Nucleus accumbens (tissue), 56 donors: Measurements from ENCODE around the gene UAP1.

Experiments used
- DNase-seq, 56 donors: peaks; one replicate each; lab custom pipeline; 2025; lab: John Stamatoyannopoulos, UW

Gene UAP1

DNA sequence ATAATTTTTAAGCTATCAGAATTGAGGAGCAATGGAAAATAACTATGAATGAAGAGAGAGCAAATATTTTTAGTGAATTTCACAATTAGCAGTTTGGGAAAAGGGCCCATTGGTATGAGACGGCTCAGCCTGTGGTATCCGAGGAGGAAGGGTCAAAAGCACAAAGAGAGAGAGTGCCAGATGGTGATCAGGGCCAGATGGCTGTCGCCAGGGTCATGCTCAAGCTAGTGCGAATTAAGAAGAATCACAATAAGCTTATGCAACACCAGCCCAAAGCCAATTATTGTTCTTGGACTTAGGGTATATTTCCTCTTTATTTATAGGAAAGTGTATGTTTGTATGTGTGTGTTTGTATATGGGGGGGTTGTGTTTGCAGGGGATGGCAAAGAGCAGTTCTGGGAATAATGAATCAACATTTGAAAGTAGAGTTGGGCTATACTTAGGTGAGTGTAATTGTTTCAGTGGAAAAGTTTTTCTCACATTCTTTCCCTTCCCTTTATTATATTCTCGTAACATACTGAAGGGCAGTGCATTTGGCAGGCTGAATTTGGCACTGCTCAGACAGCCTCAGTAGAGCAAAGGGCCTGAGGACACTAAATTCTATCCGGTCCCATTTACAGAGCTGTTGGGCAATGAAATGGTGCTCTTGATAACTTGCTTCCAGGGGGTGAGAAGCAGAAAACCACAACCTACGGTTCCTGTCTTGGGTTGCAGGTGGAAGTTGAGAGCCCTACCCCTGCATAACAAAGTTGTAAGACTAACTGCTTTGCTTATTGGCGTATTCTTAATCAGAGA lies 51.3 kb downstream of the UAP1 start:
- no peak for DNase-seq

DNA sequence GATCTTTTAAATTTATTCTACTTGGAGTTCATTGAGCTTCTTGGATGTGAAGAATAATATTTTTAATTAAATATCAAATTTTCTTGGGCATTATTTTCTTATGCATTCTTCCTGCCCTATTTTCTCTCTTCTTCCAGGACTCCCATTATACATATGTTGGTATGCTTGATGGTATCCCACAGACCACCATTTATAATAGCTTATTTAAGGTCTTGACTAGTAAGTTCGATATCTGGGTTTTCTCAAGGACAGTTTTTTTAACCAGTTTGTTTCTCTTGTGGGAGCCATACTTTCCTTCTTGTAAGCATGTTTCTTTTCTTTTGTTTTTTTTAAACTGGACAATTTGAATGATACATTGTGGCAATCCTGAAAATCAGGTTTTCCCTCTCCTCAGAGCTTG lies 55.3 kb downstream of the UAP1 start:
- DNase-seq: no peak

DNA sequence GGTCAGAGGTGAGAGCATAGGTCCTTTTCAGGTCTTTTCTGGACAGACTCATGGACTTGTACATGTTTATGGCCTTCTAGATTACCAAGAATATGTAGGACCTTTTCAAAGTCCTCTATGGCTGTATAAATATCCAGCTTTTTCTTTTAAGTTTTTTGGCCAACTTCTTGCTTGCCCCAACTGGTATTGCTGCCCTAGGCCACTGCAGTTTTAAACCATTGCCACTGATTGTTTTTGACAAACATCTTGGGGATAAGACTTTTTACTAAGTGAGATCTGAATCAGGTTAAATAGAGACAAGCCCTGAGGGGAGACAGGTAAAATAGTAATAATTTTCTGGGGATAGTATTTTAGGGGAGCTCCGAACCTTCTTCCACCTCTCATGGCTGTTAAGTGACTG lies 56.0 kb downstream of the UAP1 start:
- no peak for DNase-seq

DNA sequence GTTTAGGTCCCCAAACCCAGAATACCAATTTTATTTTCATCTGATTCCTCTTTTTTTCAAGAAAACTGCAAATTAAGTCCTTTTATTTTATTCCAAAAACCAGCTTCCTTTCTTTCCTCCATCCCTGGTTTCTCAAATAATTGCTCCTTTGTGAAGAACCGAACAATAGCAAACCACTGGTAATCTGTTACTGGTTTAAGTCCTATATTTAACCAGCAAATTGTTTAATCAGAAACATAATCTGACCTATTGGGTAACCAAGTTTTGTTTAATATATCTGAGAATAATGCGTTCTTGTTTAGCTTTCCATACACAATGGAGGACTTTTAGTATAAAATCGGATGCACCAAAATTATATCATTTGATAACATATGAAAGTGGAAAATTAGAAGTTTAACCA lies 57.6 kb downstream of the UAP1 start:
- DNase-seq: no peak

DNA sequence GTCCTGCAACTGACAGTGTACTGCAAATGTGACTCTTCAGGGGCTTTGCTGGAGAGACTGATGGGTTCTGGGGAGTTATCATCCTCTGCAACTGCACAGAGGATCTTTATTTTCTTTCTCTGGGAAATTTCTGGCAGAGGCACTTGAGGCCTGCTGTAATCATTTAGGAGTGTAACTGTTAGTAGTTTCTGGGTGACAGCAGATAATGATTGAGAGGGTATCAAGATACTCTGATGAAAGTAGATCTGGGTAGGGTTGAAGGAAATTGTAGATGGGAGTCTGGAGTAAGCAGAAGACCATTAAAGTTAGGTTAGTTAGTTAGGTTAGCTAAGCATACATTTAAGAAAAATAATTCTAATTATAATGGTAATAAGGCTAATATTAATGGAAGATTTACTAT lies 59.7 kb downstream of the UAP1 start:
- DNase-seq: no peak

DNA sequence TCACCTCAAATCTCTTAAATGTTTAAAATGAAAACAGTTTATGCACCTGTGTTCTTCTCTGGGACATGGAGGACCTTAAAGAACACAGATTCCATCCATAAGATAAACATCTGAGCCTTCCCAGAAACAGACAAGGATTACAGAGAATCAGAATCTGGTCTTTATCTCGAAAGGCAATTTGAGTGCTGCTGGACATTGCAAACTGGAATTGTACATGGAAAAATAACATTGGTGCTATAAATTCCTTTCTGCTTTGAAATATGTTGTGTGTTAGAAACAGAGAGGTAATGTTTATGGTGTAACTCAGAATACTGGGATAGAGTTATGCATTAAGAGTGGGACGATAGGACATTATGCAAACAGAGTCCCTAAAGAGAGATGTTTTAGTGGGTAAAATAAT lies 64.2 kb downstream of the UAP1 start:
- DNase-seq: no peak

DNA sequence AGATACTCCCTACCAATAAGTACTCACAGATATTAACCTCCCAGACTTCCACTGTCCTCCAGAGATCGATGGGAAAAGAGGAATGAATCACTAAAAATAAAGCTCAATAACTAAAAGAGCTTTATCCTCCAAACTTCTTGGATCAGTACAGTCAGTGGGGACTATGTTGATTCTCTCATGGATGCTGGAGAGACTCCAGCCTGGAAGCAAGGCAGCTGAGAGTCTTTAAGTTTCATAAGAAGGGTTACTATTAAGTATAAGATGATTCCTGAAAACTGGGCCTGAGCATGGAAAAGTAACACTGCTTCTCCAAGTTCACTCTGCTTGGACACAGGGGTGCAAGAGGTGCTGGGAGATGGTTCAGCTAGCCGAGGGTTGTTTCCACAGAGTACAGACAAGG lies 64.6 kb downstream of the UAP1 start:
- no peak for DNase-seq

DNA sequence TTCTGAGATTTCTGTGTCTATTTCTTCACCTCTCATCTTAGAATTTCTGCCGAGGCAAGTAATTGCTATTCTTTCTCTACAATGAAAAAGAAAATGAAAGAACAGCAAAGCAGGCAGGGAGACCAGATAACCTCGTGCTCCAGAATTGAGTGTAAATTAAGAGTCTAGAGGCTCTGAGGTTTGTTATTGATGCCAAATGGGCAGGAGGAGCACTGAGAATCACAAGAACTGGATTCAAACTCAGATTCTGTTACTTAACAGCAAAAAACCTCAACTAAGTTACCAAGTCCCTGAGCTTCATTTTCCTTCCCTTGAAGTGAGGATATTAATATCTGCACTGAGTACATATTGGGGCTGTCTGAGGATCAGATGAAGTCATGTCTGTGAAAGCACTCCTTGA lies 65.2 kb downstream of the UAP1 start:
- DNase-seq: no peak

DNA sequence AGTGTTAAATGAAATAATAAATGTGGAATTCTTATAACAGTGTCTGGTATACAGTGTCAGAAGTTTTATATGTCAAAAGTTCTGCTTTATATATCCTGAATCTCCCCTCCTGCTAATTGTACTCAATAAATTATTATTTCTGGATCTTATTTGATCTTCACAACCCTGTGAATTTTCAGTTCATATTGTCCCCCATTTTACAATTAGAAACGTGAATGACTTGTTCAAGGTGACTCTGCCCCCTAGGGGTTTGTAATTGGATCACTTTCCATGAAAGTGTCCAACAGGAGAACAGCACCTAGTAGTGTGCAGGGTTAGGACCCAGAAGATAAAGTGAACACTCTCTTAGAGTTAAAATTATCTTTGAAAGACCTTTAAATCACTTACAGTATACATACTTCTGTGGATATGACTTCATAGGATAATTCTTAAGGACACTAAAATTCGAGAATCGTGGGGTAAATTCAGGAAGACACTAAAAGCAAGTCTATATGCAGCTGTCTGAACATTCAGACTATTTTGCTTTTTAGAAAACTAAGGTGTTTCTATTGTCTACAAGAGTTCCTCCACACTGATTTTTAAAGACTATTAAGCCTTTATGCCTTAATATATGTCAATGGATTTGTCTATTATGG lies 66.3 kb downstream of the UAP1 start:
- no peak for DNase-seq

DNA sequence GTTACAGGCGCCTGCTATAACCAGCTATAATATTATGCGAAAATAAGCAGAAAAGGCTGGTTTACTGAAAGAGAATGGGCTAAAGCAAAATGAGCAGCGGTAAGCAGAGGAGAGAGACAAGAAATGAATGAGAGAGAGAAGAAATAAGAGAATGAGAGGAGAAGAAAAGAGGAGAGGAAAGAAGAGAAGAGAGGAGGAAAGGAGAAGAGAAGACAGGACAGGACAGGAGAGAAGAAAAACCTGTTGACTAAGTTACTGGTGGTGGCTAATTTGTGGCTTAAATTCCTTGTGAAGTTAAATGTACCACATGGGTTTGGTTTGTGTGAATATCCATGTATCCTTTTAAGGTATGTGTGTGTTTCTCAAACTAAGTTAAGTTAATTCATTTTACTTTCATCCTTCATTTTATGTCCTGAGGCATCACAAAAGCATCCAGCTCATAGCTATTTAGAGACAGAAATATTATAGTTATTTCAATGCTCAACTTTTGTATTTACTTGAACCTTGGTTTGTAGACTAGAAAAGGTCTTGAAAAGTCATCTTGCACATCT lies 67.6 kb downstream of the UAP1 start:
- DNase-seq: no peak

DNA sequence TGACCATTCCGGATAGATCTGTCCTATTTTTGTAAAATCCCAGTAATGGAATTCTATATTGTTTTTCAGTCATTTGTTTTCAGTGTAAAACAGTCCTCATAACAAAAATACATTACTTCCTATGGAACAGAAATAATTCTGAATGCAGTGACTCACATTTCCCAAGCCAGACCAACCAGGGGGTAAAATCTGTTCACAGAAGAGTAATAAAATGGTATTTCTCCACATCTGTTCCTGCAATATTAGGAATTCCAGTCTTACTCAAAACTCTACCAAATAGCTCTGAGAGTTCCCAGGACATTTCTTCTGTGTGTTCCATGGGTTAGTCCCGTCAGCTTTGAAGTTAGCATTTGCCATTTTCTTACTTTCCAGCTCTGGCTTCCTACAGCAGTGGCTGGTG lies 68.1 kb downstream of the UAP1 start:
- DNase-seq: no peak

DNA sequence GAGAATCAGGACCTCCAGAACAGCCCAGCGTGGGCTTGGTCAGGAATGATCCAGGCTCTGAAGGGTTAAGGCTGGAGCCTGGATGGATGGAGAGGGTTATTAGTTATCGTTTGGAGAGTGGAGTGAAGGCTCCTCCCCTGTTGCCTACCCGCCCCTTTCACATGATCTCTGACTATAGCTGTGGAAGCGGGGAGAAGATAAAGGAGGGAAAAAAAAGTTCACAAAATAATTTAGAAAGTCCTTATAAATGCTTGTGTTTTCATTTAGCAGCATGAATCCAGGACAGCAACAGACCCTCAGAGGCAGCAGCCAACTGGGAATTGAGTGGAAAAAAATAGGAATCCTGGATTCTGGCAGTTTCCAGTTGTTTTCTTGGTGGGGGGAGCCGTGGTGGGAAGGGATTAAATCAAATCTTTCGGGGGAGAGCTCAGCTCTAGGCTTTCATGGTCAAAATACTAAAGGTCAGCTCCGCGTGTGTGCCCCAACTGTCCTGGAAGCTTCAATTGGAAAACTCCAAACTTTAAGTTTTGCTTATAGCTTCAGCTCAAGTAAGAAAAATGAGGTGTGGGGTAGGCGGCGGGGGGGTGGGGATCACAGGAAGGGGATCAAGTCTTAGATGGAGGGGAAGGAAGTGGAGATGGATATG lies 70.1 kb downstream of the UAP1 start:
- no peak for DNase-seq

DNA sequence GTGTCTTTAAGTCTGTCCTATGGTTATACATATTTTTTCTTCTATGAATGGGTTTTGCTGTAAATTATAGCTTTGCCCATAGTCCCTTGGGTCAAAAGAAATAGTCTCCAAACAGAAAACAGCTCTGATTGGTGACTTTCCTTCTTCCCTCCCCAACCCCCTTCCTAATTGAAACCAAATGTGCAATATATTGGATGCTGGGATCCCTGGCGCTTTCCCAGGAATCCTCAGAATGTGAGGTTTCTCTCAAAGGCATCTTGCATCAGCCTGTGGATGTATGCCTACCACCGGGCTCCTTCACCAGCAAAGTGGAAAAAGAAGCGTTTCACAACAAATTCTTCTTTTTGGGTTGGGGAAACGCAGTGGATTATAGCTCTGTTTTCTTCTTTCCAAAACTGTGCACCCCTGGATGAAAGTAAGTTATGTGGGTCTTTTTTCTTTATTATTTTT lies 70.7 kb downstream of the UAP1 start, which contains the start of gene DDR2:
Gene DDR2 (plus strand): TSS at position 248 of the 450 bp plus-strand sequence. CDS start 86,600 bp downstream, outside the sequence.
- no peak for DNase-seq

DNA sequence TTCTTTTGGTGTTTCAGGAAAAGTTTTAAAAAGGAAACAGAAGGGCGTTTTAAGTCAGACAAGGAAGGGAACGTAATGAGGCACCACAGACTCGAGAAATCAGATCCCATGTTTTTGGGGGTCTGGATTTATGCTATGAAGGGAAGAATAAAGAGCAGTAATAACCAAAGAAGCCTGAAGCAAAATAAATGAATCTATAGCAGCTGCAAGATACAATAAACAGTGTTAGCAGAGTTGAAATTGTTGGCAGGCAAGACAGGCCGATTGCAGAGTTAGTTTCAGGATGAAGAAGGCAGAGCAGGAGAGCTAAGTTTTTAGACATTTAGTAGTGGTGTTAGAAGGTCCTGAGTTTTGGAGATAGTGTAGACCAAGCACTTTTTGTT lies 71.2 kb downstream of the UAP1 start:
- no peak for DNase-seq

DNA sequence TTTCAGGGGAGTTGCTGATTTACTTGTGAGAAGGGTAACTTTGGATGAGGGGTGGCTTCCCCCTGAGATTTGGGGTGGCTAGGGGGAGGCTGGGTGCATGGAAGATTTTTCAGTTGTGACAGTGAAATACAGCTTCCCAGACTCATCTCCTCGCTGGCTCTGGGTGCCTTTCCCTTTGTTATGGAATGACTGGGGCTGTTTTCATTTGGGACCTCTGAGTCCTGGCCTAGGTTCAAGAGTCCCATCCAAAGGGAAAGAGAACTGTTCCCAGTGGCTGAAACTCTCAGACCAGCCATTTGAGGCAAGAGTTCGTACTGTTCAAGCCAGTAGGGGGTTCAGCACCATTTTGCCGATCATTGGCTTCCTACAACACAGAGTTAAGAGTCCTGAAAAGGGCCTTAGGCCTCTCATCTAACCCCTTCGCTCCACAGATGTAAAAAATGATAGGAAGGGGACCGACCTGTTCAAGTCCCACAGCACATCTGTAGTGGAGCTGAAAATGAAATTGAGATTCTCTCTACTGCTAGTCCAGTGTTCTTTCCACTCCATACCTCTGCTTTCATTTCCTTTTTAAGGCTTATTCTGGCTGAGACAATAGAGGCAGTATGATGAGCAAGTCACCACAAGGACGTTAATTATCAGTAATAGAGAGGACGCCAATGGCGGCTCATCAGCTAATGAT lies 71.7 kb downstream of the UAP1 start:
- no peak for DNase-seq

DNA sequence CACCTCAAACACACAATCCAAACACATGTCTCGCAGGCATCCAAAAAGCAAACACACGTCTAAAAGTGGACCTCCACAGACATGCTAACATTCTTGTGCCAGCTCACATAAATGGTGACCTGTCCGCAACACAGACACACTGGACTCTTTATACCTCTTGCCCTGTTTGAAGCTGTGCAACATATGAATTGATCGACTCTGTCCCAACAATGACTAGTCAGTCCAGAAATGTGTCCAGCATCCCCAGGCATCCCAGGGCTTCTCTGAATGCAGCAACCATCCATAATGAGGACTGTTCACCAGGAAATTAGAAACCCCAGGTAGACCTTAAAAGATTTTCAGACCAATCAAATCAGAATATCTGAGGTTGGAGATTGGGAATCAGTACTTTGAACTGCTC lies 73.9 kb downstream of the UAP1 start:
- DNase-seq: no peak

DNA sequence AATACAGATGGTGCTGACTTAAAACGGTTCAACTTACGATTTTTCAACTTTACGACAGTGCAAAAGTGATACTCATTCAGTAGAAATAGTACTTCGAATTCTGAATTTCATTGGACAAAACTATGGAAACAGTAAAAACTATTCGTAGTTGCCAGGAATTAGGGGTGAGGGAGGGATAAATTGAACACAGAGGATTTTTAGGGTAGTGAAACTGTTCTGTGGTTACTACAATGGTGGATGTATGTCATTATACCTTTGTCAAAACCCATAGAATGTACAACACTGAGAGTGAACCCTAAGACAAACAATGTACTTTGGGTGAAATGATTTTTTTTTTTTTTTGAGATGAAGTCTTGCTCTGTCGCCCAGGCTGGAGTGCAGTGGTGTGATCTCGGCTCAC lies 78.2 kb downstream of the UAP1 start:
- no peak for DNase-seq

DNA sequence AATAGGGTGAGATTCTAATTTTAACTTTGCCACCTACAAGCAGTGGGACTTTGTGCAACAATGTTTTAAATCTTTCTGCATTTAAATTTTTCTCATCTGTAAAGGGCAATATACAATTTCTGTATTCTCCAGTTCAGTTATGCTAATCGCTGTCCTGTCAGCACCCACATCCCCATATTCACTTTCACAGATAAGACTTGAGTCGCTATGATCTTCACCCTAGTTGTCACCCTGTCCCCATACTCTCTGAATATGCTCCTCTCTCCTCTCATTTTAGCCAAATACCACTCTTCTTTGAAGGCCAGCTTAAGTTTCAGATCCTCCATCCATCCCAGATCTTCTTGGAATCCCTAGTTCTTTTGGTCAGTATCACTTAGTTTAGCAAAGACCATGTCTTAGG lies 79.6 kb downstream of the UAP1 start:
- DNase-seq: no peak

DNA sequence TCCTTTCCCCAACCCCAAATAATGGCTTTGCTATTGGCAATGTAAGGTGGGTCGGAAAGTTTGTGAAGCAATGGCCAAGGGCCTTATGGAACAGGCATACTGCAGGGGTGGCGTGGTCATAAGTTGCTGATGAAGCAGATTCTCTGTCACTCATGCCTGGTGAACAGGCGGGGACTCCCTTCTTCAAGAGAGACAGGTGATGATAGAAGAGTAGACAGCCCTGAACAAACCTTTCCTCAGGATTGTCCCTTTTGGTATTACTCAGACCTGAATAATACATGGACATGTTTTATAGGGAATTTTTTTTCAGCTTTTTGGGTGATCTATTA lies 83.4 kb downstream of the UAP1 start:
- DNase-seq: no peak

DNA sequence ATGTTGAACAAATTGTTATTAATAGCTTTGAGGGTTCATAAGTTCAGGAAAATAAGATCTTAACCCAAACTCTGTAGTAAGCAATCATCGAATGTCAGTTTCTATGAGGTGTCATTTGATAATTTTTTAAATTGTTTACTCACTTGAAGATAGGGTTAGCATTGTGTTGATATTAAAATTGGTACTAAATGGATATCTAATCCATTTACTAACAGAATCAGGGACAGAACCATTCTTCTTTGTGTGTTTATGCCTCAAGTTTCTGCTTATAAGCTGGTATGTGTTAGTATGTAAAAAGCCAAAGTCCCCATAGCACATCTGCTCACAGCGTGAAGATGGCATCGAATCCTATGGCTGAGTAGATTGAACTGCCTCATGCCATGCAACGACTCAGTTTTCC lies 84.1 kb downstream of the UAP1 start:
- no peak for DNase-seq

DNA sequence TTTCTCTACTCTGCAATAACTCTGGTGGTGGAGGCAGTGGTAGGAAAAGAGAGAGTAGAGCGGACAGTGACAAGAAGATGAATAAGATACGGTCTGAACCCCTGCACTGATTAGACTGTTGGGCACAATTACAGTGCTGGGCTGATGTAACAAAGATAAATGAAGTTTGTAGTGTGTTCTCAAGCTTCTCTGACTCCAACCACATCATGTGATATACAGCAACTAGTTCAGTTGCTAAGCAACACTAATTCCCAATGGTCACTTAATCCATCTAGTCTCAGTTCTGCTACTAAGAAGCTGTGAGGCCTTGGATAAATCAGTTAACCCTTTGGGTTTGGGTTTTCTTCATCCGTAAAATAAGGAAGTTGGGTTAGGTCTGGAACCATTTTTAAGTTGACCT lies 88.1 kb downstream of the UAP1 start:
- no peak for DNase-seq
